ENCODE data around the gene KIRREL1. TPM values are rescaled to one million over a fixed set of nuclear protein-coding genes. Genes with fewer than 3 reads are reported as not detected.

Gene KIRREL1
- polyA plus RNA-seq, 3 donors: 178 to 185 (median 183) TPM

DNA sequence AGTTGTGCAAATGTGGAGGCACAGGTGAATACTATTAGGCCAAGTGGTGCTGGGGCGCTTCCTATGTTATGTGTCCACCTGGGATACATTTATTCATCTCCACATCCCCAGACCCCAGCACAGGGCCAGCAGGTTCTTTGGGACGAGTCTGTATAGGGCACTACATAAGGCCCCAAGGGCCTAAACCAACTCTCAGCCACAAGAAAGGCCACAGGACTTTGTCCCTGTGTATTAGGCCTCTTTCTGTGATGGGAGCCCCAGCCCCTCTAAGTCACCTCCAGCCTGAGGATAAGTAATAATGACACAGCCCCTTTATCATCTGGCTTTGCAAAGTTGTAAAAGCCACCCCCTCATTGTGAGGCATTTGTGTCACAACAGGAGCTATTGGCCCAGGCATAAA, 108.0 kb downstream of the KIRREL1 start:
- no peak for DNase-seq (ENCODE audit: low read depth in 3 of 3, low spot score in 2 of 3)

DNA sequence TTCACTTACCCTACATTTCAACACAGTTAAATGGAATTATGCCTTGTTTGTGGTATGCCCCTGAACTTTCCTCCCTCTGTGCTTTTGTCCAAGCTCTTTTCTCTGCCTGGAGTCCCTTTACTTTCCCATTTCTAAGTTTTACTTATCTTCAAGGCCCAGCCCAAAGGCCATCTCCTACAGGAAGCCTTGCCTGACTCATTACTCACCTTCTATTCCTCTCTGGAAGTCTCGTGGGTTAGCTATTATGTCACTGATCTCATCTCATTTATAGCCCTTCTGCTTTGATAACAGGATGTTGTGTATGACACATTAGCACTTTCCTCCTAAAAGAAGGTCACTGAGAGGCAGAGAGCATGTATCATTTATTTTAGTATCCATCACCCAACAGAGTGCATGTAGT, 108.5 kb downstream of the KIRREL1 start:
- no peak for DNase-seq (ENCODE audit: low read depth in 3 of 3, low spot score in 2 of 3)

DNA sequence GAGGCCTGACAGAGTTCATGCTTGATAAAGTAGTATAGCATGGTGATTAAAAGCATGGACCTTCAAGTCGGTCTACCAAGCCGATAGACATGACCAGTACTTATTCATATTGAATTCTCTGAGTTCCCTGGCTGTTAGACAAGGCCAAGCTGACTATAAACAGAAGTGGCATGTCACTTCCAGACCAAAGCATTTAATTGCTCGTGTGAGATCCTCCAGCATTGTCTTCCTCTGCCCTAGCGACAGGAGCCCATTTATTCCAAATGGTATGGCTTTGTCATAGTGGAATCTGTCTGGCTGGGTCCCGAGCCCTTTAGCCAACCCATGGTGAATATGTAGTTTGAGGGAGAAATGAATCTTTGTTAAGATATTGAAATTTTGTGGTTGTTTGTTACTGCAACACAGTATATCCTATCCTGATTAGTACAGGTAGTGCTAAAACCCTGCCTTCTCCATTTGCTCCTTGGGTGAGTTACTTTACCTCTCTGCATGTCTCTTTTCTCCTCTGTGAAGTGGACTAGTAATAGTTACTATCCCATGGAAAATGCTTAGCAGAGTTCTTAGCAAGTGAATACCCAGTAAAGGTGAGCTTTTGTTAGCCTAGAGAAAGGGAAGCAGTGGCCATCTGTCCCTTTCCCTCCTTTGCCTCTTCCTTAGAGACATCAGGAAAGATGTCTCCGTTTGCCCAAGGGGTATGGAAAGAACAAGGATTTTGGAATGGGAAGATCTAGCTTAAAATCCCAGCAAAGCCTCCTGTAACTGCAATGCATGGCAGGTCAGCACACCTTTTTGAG, 109.6 kb downstream of the KIRREL1 start:
- DNase-seq (ENCODE audit: low read depth in 3 of 3, low spot score in 2 of 3): no peak

DNA sequence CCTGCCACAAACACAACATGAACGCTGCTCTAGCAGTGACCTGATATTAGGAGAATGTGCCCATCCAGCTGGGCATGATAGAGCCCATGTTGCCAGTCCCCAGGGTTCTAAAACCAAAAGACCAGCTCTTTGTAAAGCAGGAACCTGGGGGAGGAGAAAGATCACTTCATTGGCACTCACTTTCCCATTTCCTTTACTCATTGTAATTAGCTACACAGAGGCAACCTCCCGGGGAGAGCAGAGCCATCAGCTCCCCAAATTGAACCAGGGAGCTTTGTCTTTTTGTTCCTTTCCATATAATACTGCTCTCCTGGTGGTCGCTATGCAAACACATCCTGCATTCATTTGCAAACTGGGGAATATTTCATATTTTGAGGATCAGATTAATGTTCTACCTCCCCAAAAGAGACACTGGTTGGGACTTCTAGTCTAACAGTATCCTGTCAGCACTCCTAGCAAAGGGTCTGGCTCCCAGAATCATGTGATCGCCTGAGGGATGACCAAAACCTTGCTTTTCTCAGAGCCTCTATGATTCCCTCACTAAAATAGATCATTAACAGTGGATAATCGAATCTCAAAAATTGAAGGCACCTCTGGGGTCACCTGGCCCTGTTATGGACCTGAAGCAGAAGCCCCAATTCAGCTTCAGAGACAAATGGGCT, 110.5 kb downstream of the KIRREL1 start:
- DNase-seq (ENCODE audit: low read depth in 3 of 3, low spot score in 2 of 3): no peak

DNA sequence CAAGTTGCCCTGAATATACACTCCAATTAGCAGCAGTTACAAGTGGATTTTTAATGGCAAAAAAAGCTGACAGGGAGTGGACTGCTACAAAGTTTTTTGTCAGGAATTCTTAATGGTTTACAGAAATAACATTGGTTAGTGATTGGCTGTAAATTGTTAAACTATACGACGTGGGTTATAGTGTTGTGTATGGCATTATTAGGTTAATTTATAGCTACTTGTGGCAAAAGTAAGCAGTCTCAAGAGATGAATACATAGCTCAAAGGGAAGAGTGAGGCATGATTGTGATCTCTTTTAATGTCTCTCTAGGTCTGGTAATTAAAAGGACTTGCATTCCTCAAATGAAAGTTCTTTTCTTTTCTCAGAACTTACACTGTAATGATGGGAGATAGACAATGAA, 111.4 kb downstream of the KIRREL1 start:
- no peak for DNase-seq (ENCODE audit: low read depth in 3 of 3, low spot score in 2 of 3)

DNA sequence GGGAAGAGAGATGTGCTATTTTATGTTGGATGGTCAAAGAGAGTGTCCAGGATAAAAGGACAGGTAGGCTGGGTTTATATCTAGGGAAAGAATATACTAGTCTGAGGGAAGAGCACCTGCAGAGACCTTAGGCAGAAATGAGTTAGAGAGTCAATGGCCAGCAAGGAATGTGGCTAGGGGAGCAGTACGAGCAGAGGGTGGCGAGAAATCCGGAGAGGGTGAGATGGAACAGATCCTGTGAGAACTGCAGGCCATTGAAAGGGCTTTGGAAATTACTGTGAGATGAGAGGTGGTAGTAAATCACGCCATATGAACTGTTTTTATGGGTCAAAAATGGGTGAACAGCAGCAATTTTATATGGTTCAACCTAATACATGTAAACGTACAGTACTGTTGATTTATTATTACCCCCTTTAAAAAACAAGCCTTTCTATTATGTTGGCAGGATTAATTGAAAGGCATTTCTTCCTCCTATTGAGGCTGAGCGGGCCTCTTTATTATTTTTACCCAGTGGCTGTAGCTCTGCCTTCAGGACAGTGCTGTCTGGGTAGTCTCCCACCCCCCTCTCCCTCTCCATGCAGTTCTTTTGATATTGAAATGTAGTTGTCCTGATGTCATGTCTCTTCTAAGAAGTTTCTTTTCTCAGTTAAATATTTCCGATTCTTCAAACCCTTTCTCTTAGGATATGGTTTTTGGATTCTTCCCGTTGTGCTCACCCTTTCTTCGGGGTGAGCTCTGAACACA, 112.1 kb downstream of the KIRREL1 start:
- no peak for DNase-seq (ENCODE audit: low read depth in 3 of 3, low spot score in 2 of 3)

DNA sequence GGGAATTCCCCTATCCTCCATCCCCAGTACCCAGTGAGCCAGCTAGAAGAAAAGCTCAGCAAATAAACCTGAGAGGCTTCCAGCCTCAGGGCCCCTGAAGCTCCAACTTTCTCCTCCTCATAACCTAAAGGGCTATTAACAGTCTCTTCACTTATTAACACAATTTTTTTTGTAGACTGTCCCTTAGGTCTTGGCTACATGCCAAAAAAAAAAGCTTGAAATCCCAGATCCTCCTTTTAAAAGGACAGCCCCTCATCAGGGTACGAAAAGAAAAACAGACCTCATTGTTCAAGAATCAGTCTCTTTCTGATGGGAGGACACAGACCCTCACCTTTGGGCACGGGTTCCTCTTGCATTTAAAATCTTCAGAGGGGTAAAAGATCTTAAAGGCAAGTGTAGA, 114.5 kb downstream of the KIRREL1 start:
- no peak for DNase-seq (ENCODE audit: low read depth in 3 of 3, low spot score in 2 of 3)

DNA sequence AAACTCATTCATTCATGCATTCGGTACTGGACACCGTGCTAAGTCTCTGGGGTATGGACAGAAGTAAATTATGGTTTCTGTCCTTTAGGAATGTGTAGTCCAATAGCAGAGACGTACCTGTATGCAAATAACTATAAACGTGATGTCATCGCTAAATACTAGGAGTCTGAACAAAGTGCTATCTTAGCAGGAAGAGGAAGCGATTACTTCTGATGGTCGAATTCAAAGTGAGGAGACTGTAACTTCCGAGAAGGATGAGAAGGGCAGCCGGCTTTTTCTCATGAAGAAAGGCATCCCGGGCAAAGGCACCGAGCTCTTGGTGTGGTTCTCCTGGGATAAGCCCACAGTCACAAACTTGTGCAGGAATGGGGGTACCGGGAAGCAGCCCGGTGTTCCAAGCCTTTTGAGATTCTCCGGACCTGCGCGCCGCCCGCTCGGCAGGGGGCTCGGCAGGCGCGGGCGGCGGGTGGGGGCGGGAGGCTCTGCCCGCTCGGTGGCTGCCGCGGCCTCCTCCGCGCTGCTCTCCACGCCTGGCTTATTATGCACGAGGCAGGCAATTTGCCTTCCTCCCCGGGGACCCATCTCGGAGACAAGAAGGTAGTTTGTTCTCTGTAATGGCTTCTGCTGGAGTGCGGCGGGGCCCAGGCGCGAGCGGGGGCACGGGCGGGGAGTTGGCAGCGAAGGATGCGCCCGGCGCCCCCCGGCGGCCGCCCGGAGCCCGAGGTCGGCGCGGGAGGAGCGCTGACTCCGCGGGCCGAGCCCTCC, 119.7 kb downstream of the KIRREL1 start:
- no peak for DNase-seq (ENCODE audit: low read depth in 3 of 3, low spot score in 2 of 3)

DNA sequence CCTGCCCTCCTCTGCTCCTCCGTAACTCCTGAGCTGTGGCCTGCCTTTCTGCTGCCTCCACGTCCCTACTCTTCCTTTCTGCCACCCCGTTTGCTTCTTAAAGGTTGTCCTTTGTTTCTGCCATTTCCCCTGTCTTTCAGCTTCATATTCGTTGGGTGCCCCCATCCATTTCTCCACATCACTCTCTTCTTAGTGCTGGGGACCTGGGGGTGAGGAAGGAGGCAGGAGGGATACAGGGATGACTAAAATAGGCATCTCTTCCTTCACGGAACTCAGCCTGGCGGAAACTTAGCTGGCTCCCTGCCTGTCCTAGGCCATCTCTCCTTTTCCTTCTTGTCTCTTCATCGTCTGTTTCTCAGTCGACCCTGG, 120.3 kb downstream of the KIRREL1 start:
- no peak for DNase-seq (ENCODE audit: low read depth in 3 of 3, low spot score in 2 of 3)

DNA sequence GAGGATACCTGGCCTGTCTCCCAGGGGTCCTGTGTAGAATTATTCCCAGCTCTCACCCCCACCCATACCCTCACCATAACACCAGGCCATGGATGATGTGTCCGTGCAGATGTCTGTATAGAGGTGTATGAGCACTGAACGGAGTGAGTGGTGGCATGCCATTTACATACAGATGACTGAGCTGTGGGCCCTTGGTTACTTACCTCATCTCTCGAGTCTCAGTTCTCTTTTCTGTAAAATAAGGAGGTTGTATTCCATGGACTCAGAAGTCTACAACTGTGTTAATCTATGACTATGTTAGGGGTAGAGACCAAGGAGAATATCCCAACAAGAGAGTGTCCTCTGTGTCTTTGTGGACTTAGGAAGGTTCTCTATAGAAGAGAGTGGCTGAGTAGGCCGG, 121.7 kb downstream of the KIRREL1 start:
- DNase-seq (ENCODE audit: low read depth in 3 of 3, low spot score in 2 of 3): no peak

DNA sequence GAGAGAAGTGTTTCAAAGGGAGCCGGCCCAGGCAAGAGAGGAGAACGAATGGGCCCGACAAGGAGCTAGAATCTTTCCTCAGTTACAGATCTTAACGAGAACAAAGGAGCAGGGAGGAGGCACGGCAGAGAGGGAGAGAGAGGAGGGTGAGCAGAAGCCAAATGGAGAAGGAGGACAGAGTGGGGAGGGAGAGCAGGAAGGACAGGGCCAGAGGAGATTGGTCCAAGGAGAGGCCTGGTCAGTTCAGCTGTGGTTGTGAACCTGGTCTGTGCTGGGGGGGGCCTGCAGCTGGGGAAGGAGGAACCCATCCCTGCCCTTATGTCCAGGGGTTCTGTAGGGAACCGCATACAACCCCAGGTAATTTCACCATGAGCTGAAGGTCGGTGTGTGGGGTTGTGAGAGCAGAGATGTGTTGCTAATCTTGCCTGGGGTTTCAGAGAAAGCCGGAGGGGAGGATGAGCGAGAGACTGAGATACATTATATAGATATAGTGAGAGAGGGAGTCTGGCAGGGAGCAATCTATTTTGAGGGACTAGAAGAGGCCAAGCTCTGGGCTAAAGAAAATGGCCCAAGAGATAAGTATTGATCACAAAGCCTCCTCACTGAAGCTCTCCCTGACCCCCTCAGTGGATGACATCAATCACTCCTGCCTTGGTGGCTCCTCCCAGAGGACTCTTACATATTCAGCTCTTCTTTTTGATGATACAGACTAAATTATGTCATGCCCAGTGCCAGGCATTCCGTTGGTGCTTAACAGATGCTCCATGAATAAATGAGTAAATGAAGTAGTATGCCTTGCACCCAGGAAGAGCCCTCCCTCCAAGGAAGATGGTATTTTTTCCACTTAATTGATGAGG, 123.1 kb downstream of the KIRREL1 start:
- DNase-seq (ENCODE audit: low read depth in 3 of 3, low spot score in 2 of 3): no peak

DNA sequence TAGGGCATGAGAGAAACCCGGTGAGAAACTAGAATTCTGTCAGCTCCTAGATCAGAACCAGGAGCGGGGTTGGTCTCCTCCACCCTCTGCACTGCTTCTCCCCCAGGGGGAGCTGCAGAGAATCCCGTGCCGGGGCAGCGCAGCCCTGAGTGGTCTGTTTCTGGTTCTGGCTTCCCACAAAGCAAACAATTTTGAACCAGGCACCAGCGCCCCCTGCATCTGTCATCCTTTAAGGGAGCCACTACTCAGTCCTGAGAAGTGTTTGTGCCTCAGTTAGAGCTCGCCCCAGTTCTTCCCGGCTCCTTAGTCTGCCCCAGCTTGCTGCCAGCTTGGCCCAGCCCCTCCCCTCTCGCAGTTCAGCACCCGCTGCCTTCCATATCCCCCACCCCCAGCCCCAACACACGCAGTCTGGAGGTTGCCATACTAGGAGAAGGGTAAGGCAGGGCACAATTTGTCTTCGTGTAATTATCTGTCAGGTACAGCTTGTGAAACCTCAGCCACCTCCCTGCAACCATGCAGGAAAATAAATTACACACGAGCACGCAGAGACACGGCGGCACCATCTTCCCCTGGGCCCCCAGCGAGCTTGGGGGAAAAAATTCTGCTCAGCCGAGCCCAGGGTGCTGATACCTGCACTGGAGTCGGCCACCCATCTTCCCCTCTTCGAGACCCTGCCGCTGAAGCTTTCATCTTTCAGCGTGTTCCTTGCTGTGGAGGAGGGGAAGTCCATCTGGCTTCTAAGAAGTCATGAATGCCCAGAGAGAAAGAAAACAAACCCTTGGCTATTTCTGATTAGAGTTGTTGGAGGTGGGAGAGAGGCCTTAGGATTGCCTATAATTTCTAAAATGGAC, 124.6 kb downstream of the KIRREL1 start:
- no peak for DNase-seq (ENCODE audit: low read depth in 3 of 3, low spot score in 2 of 3)

DNA sequence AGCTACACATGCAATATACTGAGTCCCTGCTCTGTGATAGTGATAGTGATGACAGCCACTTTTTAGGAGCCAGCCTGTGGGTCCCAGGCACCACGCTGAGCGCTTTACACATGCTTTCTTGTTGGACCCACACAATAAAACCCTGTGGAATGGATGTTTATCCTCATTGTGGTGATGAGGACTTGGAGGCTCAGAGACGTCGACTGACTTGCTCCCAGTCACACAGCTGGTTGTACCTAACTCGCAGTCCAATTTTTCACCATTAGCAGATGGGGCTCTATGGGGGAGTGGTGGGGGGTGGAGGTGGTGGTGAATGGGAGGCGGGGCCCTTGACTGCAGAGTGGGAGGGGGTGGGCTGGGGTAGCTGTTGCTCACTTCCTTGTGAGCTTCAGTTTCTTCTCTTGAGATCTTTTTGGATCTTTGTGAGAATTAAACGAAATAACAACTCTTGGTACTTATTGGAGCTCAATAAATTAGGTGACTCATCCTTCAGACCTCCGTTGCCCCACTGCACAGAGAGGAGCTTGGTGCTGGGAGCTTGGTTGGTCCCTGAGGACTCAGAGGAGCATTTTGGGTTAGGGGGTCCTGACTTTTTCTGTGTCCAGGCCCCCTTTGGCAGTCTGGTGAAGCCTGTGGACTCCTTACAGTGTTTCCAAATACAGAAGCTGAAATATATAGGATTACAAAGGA, 125.4 kb downstream of the KIRREL1 start:
- DNase-seq (ENCODE audit: low read depth in 3 of 3, low spot score in 2 of 3): no peak

DNA sequence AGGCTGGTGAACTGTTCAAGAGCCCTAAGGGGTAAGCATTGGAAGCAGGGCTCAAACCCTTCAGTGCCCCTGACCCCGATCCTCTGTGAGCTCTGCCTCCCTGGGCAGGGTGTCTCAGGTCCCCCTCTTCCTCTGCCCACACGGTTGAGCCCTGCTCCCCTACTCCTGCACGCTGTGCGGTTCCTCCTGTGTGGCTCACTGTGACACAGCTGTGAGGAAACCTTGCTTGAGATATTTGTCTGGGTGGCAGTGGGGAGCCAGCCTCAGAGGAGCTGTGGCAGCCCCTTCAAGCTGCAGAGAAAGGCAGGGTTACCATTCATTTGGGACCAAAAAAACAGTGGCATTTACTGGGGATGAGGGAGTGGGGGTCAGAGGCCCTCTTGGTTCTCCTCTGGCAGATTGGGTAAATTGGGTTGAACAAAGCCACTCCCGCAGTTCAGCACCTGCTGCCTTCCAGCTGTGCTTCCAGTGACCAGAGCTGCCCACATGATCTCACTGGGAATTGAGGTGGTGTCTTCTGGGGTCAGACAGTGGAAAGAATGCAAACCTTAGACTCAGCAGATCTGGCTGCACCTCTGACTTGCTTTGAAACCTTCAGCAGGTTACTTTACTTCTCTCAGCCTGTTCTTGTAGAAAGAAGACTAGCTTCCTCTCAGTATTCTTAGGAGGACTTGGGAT, 126.7 kb downstream of the KIRREL1 start:
- no peak for DNase-seq (ENCODE audit: low read depth in 3 of 3, low spot score in 2 of 3)

DNA sequence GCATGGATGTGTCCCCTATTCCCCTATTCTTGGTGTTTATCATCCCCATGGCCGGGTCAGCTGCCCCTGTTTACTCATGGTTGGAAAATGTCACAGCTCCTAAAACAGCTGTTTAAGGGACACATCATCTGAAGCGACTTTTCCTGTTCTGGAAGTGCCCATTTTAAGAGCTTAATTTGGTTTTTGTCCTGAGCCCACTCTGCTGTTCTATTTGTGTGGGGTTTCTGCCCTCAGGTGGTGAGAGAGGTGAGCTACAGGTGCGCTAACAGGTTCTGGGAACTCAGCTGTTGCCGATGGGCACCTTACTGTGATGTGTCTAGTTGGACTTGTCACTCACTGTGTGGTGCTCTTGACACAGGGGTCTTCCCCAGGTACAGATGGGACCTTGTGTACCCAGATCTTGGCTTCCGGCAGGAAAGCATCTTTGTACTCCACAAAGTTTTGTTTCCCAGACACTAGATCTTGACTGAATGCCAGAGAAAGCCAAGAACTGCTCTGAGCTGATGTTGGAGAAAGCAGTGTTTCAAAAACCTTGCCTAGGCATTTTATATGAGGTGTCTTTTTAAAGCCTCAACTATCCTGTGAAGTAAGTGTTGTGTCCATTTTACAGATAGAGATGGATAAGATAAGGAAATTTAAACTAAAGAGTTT, 128.3 kb downstream of the KIRREL1 start:
- DNase-seq (ENCODE audit: low read depth in 3 of 3, low spot score in 2 of 3): no peak

DNA sequence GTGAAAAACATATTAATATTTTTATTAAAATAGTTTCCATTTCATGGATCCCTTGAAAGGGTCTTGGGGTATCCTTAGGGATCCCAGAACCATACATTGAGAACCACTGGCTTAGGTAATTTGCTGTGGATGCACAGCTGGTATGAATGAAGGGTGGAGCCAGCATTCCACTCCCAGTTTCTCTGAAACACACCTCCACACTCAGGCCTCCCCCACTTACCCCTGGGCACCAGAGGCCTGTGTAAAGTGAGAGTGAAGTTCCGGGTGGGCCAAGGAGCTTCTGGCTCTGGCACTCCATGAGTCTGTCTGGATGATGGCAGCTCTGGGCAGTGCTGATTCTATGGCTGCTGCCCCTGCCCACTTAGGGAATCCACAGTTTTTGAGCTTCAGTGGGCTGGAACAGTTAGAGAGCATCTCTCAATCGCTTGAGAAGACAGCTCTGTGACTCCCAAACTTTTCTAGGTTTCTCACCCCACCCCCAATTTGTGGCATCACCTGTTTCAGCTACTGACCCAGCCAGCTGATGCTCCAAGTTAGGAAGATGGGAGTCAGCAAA, 129.5 kb downstream of the KIRREL1 start:
- DNase-seq (ENCODE audit: low read depth in 3 of 3, low spot score in 2 of 3): no peak

DNA sequence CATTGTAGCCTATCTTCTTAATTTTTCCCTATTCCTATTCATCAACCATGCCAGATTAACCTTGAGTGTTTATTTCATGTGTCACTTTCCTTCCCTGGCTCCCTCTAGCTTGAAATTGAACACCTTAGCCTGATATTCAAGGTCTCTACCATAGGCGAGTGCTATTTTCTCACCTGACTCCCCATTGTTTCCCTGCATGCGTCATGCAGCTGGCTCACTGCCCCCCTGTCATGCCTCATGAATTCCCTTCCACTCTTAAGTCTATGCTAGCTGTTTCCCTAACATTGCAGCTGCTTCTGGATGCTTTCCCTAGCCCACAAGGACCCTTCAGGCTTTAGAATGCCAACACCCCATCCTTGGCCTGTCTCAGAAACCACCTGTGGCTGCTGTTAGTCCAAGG, 130.6 kb downstream of the KIRREL1 start:
- DNase-seq (ENCODE audit: low read depth in 3 of 3, low spot score in 2 of 3): no peak

Measured in right renal cortex interstitium (tissue), 3 donors.